KBM-7 (cell line): ENCODE results near the gene FGF5.
"Not testable (repeated sequence)": the region's sequence is repeated elsewhere in the genome, so short reads cannot be mapped to it uniquely, and the experiment has no call there.

Experiments used
- DNase-seq: peaks from one replicate; pipeline ENCODE4 v3.0.0-alpha.2; 2015
- in situ Hi-C: fragments of 300-500 bp; cut with MboI; formaldehyde crosslinking; loops from 2 replicates; pipeline ENCODE4 v1.14.3; 2020; ENCODE audit warnings: low sequenced_read_pairs, low pct_unique_long_range_greater_than_20kb, mixed read lengths

Gene FGF5

GRCh38 chr4:80276931-80277330, 10.5 kb downstream of the FGF5 start:
- in situ Hi-C loops = no loop called here

DNA sequence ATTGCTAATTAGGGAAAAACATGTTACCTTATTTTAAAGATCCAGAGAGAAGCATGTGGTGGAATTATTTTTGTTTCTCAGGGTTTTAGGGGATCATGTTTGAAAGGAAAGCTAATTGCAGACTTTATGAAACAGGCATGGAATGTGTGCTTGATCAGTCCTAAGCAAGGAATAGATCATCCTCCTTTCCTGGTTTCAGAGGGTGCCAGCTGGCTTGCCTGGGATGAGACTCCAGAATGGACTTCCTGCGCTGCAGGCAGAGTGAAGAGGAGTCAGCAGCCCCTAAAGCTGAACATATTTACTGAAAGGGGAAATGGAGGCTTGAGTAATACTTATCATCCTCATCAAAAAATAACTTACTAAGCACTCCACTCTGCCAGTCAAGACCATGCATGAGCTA, 13.3 kb downstream of the FGF5 start:
- in situ Hi-C loops = no loop called here
- no peak for DNase-seq

More at GRCh38 chr4:80276931-80277330, 10.5 kb downstream of the FGF5 start:
- DNase-seq = no peak

DNA sequence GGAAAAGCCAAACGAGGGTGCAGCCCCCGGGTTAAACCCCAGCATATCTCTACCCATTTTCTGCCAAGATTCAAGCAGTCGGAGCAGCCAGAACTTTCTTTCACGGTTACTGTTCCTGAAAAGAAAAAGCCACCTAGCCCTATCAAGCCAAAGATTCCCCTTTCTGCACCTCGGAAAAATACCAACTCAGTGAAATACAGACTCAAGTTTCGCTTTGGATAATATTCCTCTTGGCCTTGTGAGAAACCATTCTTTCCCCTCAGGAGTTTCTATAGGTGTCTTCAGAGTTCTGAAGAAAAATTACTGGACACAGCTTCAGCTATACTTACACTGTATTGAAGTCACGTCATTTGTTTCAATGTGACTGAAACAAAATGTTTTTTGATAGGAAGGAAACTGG, 20.0 kb downstream of the FGF5 start:
- DNase-seq = no peak
- in situ Hi-C loops = no loop called here

- in situ Hi-C loops, DNase-seq: not testable (repeated sequence)
Measured at GRCh38 chr4:80290665-80291064, 24.2 kb downstream of the FGF5 start.

DNA sequence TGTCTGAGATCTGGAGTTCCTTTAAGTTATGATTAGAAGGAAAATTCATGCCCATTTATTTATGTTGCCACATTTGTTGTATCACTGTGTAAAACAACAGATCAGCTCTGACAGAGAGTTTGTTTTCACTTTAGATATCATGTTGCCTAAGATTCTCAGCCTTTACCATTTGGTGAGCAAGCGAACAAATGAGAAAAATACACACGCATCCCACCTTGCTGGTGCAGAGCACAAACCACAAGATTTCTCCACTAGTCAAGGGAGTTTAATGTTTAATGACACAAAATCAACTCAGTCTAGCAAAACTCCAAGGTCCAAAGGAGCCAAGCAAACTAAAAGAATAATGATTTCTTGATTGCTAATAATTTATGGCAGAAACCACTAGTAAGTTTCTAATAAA, 27.7 kb downstream of the FGF5 start:
- in situ Hi-C loops = no loop called here
- DNase-seq = no peak

DNA sequence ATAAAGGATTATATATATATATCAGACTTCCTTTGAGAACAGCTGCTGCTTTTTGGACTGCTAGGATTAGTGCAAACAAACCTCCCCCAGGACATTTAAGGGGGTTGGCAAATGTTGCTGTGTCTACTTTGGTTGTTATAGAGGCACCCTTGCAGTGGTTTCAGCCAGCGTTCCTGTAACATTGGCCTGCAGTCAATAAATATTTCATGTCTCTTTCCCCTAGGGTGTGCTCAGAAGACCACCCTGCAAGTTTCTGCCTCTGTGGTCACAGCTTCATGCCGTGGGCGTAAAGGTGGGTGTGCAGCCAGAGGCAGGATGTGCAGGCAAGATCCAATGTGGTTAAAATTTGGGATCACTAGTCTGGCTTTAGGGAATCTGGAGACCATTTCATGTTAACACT, 28.9 kb downstream of the FGF5 start:
- DNase-seq = no peak

GRCh38 chr4:80295826-80296225, 29.4 kb downstream of the FGF5 start:
- in situ Hi-C loops = no loop called here
- DNase-seq = no peak

More for the DNA sequence above, 28.9 kb downstream of the FGF5 start:
- in situ Hi-C loops = no loop called here

DNA sequence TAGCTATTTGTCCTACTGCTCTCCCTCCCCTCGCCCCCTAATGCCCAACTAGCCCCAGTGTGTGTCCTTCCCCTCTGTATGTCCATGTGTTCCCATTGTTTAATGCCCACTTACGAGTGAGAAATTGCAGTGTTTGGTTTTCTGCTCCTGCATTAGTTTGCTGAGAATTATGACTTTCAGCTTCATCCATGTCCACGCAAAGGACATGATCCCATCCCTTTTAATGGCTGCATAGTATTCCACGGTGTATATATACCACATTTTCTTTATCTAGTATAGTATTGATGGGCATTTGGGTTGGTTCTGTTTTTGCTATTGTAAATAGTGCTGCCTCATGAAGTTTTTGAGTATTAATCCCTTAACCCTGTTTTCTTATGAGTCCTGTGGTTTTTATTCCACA, 35.4 kb downstream of the FGF5 start:
- no peak for DNase-seq
- in situ Hi-C loops = no loop called here

GRCh38 chr4:80302616-80303223, 36.3 kb downstream of the FGF5 start:
- DNase-seq = no peak
- in situ Hi-C loops = no loop called here

DNA sequence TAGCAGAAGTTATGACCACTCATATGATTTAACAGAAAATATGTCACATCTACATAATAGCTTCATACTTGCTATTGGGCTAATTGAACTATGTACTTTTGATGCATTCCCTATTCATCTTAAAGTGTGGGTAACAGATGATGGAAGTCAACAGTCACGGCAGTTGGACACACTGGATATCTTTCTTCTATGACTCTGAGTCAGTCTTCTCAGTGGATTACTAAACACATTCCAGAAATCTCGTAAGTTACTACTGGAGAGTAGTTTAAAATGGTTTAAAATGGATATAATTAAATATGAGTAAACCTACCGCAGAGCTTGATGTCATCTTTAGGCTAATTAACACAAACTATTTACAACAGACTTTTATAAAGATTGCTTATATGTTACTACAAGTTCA, 39.0 kb downstream of the FGF5 start:
- in situ Hi-C loops = no loop called here
- no peak for DNase-seq

- no peak for DNase-seq
- in situ Hi-C loops = no loop called here
Measured at GRCh38 chr4:80306260-80306659, 39.8 kb downstream of the FGF5 start.

- in situ Hi-C loops = no loop called here
Measured at GRCh38 chr4:80307183-80307735, 40.8 kb downstream of the FGF5 start.

GRCh38 chr4:80307774-80308465, 41.5 kb downstream of the FGF5 start:
- DNase-seq = no peak
- in situ Hi-C loops = no loop called here

More at GRCh38 chr4:80307183-80307735, 40.8 kb downstream of the FGF5 start:
- DNase-seq = no peak

DNA sequence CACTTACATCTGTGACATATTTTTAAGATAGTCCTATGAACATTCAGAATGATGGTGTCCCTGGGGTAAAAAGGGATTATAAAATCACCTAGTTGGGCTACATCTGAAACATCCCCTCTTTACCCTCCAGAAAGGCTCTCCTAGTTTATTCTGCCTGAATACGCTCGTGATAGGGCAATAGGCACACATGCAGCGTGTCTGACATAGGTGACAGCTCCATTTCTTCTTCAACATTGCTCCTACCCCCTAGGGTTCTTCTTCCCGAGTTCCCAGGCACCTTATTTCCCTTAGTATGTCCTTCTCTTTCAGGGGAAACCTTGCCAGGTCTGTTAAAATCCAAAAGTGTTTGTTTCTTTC, 42.0 kb downstream of the FGF5 start:
- DNase-seq = no peak
- in situ Hi-C loops = no loop called here

DNA sequence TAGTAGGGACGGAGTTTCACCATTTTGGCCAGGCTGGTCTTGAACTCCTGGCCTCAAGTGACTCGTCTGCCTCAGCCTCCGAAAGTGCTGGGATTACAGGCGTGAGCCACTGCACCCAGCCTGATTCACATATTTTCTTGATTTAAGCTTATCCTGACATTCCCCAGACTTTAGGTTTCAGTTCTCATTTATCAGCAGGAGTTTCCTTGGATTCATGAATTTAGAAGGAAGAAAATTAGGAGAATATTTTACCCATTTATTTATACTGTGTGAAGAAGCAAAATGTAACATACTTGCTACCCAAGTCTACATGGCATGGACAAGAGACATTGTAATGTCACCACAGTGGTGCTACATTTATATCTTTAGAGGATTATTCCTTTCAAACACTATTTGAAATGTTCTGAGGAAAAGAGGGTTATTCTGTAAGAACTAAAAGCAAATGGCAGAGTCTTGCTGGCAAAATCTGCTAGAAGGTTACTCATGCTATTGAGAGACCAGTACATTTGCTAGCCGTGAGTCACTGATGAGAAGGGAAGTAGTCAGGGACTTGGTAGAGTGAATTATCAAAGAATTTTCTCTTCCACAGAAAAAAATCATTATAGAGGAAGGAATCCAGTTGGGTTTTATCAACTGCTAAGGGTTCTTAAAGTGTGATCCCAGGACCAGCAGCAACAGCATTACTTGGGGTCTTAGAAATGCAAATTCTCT, 43.0 kb downstream of the FGF5 start:
- in situ Hi-C loops = no loop called here
- DNase-seq = no peak

- DNase-seq = no peak
- in situ Hi-C loops = no loop called here
Measured at GRCh38 chr4:80311130-80311529, 44.7 kb downstream of the FGF5 start.

DNA sequence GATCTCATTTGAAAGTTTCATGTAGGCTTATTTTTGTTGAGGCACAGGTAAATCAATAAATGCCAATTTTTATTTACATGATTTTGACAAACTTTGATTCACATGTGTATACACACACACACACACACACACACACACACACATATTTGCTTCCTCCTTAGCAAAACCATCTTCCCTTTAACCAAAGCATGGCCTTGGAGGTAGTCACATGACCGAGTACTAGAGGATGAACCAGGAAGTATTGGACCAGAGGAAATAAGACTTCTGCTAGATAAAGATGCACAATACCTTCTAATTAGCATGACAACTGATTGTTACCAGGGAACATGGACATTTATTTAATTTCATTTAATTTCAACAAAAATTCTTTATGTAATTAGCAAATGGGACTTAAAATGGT, 45.7 kb downstream of the FGF5 start:
- DNase-seq = no peak
- in situ Hi-C loops = no loop called here

DNA sequence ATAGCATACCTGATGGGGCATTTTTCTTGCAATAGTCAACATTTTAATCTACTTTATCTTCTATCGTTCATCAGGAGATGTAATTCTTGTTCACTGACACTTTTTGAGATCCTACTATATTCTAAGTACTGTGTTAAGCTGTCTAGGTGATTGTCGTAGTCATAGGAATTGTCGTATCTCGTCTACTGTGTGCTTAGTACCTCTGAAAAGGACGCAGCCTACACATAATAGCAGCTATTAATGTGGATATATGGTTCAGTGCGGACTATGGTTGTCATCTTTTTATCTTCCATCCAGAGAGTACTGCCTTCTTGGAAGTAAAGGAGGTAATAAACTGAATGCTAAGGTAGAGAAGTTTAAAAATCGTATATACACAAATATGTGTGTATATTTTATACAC, 47.2 kb downstream of the FGF5 start:
- DNase-seq = no peak
- in situ Hi-C loops = no loop called here

DNA sequence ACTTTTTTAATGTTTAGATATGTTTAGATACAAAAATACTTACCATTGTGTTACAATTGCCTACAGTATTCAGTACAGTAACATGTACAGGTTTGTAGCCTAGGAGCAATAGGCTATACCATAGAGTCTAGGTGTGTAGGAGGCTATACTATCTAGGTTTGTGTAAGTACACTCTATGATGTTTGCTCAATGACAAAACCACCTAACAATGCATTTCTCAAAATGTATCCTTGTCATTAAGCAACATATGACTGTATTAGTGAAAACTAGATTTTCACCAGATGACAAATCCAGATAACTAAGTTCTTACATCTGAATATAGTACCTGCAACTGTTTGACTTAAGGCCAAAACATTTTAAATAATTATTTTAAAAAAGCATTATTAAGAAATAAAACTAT, 49.4 kb downstream of the FGF5 start:
- in situ Hi-C loops, DNase-seq: not testable (repeated sequence)

GRCh38 chr4:80321341-80321740, 54.9 kb downstream of the FGF5 start:
- DNase-seq = no peak
- in situ Hi-C loops = no loop called here
